GM23338 (cell line): ENCODE measurements around the gene THBS1.

Experiments
- CTCF ChIP-seq, 2 experiments: fragments of 200-600 bp in 1 of 2; sonication (generic) in 1 of 2; conservative IDR thresholded peaks; 2 replicates each; pipeline versions ENCODE4 v1.5.1 to v1.6.1; 2016 to 2017; ENCODE audit warnings: antibody characterized with exemption in 2 of 2, low read depth in 2 of 2, mild to moderate bottlenecking in 2 of 2, moderate library complexity in 1 of 2
- EZH2 ChIP-seq: fragments of 200-600 bp; sonication (generic); IDR thresholded peaks from one replicate; pipeline ENCODE4 v1.8.0; 2017; ENCODE audit warnings: antibody characterized with exemption, mild to moderate bottlenecking, low read depth; ENCODE audit not compliant: unreplicated experiment
- JUNB ChIP-seq: IDR thresholded peaks from one replicate; pipeline ENCODE4 v1.6.1; 2016; ENCODE audit warnings: antibody characterized with exemption; ENCODE audit not compliant: unreplicated experiment
- NANOG ChIP-seq: IDR thresholded peaks from 2 replicates; pipeline ENCODE4 v1.6.1; 2016; ENCODE audit warnings: antibody characterized with exemption, borderline replicate concordance
- POLR2AphosphoS5 ChIP-seq: IDR thresholded peaks from 2 replicates; pipeline ENCODE4 v1.6.1; 2016; ENCODE audit warnings: antibody characterized with exemption, low read depth
- ZNF114 ChIP-seq: fragments of 250-450 bp; sonication (Bioruptor Pico); IDR thresholded peaks from 2 replicates; pipeline ENCODE4 v1.5.0; 2020; ENCODE audit warnings: mild to moderate bottlenecking, moderate library complexity

- no peak for TF ChIP-seq CTCF (conservative IDR thresholded peaks at IDR 0.05; ENCODE audit: low read depth in 2 of 2)
- no peak for TF ChIP-seq NANOG
- no peak for TF ChIP-seq POLR2AphosphoS5
- TF ChIP-seq EZH2 = no peak
- TF ChIP-seq ZNF114 (CRISPR knock-in tag) = no peak
- TF ChIP-seq JUNB = no peak
Observed at GRCh38 chr15:39640665-39641064, 59.8 kb downstream of the THBS1 start.
